Cortex of kidney (tissue), 1 donor: ENCODE measurements around the gene CDK18.

Source experiments
- DNase-seq: peaks from one replicate; lab custom pipeline; 2025; lab: John Stamatoyannopoulos, UW

Gene CDK18

DNA sequence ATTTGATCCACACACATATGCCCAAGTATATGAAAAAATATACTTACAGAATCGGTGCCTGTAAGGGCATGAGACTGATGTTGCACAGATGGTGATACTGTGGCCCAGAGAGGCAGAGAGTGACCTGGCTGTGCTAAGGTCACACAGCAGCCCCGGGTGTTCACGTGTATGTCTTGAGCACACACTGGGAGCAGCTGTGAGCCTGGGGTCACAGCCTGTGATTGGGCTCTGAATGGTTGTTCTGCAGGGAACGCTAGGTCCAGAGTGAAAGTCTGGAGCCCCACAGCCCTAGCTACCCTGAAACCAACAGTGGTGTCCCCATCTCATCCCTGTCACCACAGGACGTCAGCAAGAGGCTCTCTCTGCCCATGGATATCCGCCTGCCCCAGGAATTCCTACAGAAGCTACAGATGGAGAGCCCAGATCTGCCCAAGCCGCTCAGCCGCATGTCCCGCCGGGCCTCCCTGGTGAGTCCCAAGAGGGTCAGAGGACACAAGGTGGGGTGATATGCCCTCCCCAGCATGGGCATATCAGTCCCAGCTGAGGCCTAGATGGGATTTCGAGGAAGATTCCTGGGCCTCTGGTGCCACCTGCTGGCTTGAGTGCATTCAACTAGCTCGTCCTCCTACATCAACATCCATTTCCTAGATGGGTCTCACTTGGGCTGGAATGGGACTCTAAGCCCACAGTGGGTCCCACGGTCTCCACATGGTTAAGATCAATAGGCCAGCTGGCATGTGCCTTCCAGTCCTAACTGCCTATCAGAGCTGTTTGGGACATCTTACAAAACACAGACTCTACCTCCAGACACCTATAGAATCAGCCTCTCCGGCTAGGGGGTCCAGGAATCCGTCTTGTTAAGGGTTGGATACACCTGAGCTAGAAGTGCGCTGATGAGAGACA is 19.7 kb downstream of the CDK18 start:
- DNase-seq = no peak

DNA sequence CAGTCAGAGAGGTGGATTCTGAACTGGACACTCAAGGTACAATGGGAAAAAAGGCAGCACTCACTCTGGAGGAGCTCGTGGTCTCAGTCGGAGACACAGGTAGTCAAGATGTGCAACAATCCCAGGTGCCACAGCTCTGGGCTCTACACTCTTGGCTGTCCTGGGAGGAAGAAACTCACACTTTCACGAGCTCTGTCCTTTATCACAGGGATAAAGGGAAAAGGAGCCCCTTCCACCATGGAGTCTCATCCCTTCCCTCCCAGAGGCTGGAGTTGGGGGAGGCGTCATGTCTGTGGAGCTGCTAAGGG is 20.3 kb downstream of the CDK18 start:
- no peak for DNase-seq

DNA sequence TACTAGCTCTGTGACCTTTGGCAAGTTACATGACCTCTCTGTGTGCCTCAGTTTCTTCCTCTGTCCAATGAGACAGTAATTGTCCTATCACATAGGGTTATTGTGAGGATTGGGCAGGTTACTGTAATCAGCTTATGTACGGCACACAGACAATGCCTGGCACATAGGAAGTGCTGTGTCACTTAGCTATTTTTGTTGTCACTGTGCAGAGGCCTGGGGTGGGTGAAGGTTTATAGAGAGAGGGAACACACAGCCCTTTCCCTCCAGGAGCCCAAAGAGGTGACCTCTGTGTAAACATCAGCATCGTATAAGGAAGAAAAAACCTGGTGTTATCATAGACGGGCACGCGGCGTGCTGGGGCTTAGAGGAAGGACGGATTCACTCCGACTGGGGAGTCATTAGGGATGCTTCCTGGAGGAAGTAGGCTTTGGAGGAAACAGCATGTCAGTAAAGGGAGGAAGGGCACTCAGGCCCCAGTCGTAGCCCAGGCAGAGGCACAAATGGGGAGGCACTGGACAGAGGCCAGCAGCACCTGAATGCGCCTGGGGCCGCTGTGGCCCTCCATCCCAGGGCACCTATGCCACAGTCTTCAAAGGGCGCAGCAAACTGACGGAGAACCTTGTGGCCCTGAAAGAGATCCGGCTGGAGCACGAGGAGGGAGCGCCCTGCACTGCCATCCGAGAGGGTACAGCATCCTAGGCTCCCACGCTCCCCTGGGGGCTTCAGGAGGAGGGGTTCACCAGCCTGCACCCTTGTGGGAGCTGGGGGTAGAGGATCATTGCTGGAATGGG is 21.2 kb downstream of the CDK18 start:
- no peak for DNase-seq

DNA sequence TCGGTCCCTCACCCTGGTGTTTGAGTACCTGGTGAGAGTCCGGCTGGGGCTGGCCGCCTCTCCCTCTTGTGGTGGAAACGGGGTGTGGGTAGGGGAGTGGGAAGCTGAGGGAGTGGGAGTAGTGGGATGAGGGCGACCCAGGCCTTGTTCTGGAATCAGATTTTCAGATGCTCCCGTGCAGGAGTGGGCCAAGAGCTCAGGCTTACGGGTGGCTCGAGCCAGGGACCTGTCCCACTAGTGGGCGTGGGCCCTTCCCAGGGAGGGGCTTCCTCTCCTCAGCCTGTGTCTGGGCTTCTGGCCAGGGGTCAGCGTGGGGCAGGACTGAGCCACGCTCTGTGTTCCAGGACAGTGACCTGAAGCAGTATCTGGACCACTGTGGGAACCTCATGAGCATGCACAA is 22.0 kb downstream of the CDK18 start:
- no peak for DNase-seq

DNA sequence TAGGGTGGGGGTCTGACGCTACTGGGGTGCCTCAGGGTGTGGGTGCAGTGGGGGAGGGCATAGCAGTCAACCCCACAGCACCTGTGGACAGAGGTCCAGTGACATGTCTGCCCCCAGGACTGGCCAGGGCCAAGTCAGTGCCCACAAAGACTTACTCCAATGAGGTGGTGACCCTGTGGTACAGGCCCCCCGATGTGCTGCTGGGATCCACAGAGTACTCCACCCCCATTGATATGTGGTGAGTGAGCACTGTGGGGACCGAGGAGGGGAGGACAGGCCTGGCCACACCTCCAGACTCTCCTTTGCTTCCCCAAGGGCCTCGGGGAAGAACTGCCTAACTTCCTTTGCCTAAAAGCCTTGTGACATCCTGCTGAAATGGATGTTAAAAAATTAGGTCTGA is 23.5 kb downstream of the CDK18 start:
- DNase-seq = no peak

DNA sequence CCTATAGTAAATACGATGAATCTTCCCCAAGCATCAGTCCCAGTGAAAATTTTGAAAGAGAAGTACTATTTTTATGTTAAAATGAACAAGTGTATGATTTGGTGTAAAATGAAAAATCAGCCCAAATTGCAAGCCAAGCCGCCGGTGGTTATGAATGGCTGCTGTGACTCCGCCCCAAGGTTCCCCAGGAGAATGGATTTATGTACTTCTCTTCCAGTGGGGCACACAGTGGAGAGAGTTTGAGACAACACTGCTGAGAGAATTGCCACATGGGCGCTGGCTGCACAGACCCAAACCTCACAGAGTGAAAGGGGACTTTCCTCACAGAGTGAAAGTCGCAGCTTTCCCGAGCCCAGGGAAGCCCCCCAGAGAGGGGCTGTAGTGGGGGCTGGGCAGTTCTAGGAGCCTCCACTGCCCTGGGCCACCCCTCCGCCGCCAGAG is 24.0 kb downstream of the CDK18 start:
- DNase-seq = no peak

DNA sequence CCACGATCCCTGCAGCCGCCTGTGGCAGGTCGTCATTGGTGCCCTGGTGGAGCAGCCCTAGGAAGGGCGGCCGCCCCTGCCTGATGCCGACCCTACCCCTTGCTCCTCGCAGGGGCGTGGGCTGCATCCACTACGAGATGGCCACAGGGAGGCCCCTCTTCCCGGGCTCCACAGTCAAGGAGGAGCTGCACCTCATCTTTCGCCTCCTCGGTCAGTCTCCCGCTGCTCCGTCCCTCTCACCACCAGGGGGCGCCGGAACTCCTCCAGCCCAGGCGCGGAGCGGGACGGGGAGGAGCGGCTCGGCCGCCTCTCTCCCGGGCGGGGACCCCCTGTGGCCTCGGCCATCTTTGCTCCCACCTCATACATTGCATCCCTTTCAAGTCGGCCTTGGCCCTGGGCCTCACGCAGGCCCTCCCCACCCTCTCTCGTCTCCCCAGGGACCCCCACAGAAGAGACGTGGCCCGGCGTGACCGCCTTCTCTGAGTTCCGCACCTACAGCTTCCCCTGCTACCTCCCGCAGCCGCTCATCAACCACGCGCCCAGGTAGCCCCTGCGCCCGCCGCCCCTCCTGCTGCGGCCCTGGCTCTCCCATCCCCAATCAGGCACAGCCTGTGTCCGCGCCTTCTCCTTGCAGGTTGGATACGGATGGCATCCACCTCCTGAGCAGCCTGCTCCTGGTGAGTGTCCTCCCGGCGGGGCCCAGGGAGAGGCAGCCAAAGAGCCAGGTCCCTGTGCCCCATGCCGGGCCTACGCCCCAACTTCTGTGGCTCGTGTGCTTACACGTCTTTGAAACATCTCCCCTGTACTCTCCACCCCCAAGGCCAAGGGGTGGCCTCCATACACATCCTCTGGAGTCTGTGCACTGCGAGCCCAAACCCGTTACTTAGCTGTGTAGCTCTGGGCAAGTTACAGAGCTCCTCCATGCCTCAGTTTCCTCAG is 24.7 kb downstream of the CDK18 start:
- DNase-seq = no peak

DNA sequence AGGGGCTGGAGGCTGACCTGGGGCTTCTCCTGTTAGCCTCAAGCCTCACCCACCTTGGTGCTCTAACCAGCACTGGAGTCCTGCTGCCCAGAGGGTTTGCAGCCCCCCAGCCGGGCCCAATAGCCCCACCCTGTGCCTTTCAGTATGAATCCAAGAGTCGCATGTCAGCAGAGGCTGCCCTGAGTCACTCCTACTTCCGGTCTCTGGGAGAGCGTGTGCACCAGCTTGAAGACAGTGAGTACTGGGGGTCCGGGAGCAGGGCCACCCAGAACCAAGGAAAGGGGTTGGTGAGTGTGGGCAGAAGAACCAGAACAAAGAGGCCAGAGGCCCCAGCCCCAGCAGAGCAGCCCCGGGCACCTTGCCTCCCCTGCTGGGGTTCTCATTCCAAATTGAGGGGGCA is 25.6 kb downstream of the CDK18 start:
- no peak for DNase-seq

DNA sequence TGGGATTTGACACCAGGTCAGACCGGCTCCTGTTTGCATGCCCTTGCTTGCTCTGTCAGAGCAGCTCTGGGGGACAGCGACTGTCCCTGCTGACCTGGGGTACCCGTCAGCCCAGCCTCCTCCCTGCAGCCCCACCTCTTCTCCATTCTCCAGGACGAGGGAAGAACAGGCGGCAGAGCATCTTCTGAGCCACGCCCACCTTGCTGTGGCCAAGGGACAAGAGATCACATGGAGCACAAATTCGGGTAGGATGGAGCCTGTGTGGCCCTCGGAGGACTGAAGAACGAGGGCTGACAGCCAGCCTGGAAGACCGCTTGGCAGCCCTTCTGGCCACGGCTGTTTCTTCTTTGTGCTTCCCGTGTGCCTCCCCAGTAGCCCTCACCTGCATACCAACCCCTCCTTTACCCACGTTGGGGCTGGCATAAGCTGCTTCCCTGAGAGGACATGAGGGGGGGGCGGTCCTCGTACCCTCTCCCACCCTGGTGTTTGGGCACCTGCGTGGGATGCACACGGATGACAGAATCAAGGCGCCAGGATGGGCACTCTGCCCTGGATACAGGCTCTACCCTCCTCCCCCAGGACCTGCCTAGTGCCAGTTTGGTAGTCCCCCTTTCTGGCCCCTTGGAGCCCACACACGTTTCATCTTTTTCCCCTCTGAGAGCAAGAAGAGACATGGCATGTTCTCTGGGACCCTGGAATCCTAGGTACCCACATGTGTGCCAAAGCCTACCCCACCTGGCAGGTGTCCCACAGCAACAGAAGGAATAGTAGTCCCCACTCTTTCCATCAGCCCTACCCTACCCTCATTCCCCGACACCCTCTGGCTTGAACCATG is 26.9 kb downstream of the CDK18 start:
- no peak for DNase-seq

DNA sequence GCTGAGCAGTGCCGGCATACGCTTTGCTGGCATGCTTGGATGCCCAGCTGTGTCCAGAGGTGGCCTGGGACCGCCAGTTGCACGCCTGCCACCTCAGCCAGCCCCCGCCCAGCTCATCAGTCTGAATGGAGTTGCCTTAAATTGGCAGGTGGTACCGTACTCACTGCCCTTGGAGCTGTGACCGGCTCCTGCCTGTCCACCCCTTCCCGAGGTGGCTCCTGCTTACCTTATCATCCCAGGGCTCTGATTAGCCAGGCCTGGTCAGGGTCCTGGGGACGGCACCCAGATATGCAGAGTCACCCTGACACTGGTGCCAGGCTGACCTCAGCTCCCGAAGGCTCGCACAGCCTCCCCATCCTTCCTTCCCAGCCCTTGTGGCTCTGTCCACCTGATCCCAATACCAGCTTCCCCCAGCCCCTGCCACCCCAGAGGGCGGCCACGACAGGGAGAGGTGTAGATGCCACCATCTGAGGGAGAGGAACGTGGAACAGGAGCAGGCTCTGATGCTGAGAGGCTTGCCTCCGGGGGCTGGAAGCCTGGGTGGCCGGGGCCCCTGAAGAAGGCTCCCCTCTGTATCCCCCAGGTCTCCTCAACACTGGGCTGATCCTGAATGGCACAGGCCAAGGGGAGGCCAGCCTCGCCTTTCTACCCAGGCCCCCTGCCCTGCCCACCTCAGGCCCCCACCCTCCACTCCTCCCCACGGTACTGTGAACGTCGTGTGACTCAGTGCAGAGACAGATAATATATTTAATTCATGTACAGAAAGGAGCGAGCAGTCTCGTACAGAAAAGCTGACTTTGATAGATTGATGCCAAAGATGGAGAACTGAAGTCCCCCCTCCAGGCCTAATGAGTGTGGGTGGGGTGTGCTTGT is 27.8 kb downstream of the CDK18 start:
- DNase-seq = no peak

DNA sequence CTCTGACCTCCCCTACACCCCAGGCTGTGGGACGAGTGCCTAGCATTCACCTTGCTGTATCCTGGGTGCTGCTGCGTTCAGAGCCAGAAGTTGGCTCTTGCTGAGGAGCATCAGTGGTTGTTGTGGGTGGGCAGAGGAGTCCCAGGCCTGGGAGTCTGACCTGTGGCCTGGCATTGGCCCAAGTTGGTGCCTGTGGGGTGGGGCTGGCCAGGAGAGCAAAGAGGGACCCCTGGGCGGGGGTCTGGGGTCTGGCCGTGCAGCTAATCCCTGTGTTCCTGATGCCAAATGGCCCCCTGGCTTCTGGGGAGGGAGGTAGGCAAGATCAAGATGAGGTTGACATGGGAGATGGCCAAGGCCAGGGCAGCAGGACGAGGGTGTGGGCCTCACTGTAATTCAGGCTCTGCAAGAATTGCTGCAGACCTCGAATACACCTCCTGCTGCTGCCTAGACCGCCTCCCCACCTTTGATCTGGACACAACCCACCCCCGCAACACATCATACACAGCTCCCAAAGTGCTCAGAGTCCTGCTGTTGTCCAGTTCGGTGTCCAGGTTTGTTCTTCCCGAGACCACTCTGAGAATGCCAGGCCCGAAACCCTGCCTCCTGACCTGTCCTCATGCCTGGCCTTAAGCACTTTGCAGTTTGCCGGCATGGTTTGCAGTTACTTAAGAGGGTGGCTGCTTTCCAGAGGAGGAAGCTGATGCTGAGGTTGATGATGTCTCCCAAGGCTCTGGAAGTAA is 28.7 kb downstream of the CDK18 start:
- DNase-seq = no peak

DNA sequence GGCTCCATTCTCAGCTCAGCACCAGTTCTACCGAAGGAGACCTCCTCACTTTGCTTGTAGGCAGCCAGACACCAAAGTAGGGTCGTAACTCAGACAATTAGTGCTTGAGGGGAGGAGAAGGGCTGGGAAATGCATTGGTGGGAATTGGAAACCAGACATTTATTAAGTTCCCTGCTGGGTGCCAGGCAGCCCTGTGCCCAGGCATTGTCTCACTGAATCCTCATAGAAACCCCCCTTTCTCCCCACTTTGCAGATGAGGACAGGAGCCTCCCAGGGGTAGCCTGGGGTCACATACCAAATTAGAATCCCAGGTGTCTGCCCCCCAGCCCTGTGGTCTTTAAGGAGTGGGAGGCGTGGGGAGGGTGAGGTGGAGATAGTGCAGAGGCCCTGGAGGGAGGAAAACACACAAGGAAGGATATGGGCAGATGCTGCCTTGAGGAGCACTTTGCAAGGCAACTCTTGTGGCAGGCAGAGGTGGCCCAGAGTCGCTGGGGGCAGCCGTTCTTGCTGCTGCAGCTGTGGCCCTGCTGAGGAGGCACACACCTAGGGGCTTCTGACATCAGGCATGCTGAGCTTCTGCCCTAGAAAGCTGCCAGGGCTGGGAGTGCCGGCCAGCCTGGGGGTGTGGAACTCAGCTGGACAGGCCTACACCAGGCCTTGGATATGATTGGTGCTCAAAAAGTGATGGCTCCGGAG is 29.4 kb downstream of the CDK18 start:
- DNase-seq = no peak

DNA sequence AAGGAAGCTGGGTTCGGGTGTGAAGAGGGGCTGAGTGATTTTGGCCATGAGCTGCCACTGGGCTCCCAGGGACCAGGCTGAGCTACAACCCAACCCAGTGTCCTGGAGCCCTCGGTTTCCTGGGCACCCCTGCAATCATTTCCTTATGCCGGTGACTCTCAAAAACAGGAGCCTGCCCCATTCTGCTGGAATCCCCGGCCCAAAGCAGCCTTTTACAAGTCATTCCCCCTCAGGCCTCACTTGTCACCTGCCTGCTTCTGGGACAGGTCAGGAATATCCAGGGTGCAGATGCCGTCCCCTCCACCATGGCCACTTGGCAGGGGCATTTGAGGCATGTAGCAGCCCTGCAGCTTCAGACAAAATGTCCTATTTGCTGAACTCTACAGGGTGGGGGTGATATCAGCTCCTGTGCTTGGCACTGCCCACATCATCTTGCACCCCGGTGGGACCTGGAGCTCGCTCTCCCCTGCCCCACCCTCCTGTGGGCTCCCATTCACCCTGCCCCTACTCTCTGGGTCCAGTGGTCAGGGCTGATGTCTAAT is 30.0 kb downstream of the CDK18 start:
- DNase-seq = no peak

DNA sequence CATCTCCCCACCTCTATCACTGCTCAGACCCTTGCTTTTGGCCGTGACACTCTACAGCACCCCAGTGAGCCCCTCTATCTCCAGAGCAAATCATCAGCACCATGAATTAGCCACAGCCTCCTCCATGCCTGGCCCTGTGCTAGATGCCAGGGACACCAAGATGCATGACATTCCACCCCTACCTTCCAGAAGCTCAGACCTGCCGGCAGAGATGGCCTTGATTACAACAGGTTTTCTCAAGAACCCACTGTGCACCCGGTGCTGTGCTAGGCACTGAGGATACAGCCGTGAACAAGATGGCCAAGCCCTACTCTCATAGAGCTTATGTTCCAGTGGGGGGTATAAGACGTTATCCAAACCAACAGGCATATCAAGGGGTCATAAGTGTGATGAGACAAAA is 30.6 kb downstream of the CDK18 start:
- DNase-seq = no peak

DNA sequence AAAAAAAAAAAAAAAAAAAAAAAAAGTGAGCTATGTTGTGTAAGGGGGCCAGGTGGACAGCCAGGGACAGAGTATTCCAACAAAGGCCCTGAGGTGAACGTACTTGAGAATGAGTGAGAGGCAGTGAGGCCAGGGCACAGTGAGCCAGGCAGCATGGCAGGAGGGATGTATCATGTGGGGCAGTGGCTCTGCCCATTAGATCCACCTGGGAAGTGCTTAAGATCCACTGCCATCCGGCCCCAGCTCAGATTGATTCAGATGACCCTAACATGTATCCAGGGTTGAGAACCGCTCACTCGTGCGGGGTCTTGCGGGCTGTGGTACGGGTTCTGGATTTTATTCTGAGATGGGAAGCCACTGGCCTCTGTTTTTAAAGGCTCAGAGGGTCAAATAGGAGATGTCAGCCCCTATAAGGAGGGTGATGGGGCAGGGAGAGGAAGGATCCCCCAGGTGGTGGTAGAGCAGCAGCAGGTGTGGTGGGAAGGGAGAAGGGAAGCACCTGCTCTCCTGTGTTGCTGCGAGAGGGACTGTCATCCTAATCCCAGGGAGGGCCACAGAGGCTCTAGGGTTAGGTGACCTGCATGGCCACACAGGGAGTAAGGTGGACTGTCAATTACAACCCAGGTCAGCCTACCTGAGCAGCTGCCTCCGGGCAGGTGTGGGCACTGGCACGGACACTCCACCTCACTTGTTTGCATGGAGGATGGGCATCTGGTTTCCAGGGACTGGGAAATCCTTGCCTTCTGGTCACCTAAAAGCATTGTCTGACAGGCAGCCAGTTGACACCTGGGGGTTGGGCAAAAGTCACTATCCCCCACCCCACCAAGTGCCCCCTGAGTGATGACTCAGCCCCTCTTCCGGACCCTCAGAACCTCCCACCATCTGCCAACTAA is 31.6 kb downstream of the CDK18 start:
- no peak for DNase-seq

DNA sequence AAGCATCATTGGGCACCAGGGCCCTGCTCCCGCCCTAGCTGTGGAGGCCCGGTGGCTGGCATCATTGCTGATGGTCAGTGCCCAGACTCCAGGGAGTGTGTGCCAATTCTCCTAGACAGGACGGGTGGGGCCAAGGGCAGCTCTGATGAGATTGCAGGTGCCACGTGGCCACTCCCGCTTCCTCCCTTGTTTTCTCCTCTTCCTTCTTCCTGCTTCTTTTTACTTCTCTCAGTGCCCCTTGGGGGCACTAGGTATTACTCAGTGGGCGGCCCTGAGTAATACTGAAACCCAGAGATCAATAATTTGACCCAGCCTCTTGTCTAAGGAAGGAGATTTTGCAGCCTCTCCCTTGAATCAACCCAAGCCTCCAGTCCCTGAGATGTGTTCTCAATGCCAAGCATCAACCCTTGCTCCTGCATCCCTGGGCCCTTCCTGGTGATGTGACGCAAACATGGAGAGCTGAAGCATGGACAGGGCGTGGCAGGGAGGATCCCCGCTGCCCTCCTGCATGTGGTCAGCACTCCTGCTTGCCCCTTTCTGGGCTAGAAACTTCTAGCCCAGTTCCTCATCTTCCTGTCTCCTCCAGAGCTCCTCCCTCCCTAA is 32.4 kb downstream of the CDK18 start:
- no peak for DNase-seq

DNA sequence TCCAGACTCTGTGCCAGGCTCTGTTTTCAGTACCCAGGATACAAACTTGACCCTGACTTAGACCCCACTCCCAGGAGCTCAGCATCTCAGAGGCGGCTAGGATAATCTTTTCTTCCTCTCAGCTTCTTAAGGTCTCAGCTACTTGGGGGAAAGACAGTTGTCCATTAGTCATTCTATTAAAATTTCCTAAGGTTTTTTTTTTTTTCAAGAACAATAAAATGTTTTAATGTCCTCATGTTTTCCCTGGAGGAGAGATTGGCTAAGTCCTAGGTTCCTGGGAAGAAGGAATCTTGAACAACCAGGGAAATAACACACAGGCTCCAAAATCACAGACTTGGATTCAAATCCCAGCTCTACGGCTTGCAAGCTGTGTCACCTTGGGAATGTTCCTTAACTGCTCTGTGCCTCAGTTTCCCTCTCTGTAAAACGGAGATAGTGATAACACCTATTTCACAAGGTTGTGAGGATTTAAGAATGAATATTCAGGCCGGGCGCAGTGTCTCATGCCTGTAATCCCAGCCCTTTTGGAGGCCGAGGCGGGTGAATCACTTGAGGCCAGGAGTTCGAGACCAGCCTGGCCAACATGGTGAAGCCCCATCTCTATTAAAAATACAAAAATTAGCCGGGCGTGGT is 33.0 kb downstream of the CDK18 start:
- no peak for DNase-seq
